ENCODE results near the gene GRK2. TPM values are rescaled to one million over a fixed set of nuclear protein-coding genes. Genes with fewer than 3 reads are reported as not detected.

GRK2 gene
- total and polyA plus RNA-seq, 2 of the 13 experiments (the other 11 are each of a cell fraction or from before 2014, with no cell fraction given) = 31.3 to 42.4 TPM

GRCh38 chr11:67298786-67299185 lies 32.5 kb downstream of the GRK2 start (continued):
- TF ChIP-seq HNF1B (CRISPR knock-in tag; IDR thresholded peaks at IDR 0.05) (no peak), ZNF335 (CRISPR knock-in tag; IDR thresholded peaks at IDR 0.05) (no peak), CEBPZ (IDR thresholded peaks at IDR 0.05; ENCODE audit: low read length) (no peak), KDM6A (CRISPR knock-in tag; IDR thresholded peaks at IDR 0.05; ENCODE audit: low read depth) (no peak), ZNF543 (CRISPR knock-in tag; IDR thresholded peaks at IDR 0.05) (no peak), FOXP4 (CRISPR knock-in tag; IDR thresholded peaks at IDR 0.05) (no peak)

Data from HepG2 (cell line).